Ureter (tissue), 1 donor: ENCODE measurements around the gene INTS14. TPM values are rescaled to one million over a fixed set of nuclear protein-coding genes. Genes with fewer than 3 reads are reported as not detected.
"Not testable (repeated sequence)": the region's sequence is repeated elsewhere in the genome, so short reads cannot be mapped to it uniquely, and the experiment has no call there.

ENCODE experiments used
- DNase-seq: peaks from one replicate; pipeline ENCODE4 v3.0.0-alpha.2; 2020; ENCODE audit warnings: low spot score
- total RNA-seq: library from RNA; stranded (reverse); gene quantifications from one replicate; pipeline ENCODE4 v1.2.4, GENCODE V29; 2023
- donor health status: DM: yes; HTN: yes; CAD: no.

INTS14 gene
- total RNA-seq, 1 donor from 2014 or later, result 57.2 TPM

GRCh38 chr15:65578904-65579728 lies 31.8 kb downstream of the INTS14 start:
- no peak for DNase-seq

GRCh38 chr15:65577129-65577996 lies 33.6 kb downstream of the INTS14 start:
- no peak for DNase-seq

- DNase-seq, result no peak
Observed at GRCh38 chr15:65576664-65577063, 34.3 kb downstream of the INTS14 start.

GRCh38 chr15:65571971-65572370 lies 39.0 kb downstream of the INTS14 start:
- no peak for DNase-seq

GRCh38 chr15:65569728-65570127 lies 41.2 kb downstream of the INTS14 start:
- no peak for DNase-seq

- DNase-seq, result peak; percentile 66
Observed at GRCh38 chr15:65561934-65562333, 49.0 kb downstream of the INTS14 start.

- no peak for DNase-seq
Observed at GRCh38 chr15:65559941-65560340, 51.0 kb downstream of the INTS14 start.

GRCh38 chr15:65558997-65559760 lies 51.8 kb downstream of the INTS14 start:
- no peak for DNase-seq

GRCh38 chr15:65558336-65558735 lies 52.6 kb downstream of the INTS14 start:
- DNase-seq, result no peak

GRCh38 chr15:65556622-65557021 lies 54.3 kb downstream of the INTS14 start:
- DNase-seq, result peak; percentile 56

- no peak for DNase-seq
Observed at GRCh38 chr15:65553691-65554090, 57.2 kb downstream of the INTS14 start.

- not testable (repeated sequence) for DNase-seq
Observed at GRCh38 chr15:65552851-65553250, 58.1 kb downstream of the INTS14 start.

GRCh38 chr15:65551183-65551582 lies 59.7 kb downstream of the INTS14 start:
- no peak for DNase-seq

- DNase-seq, result no peak
Observed at GRCh38 chr15:65550681-65551098, 60.2 kb downstream of the INTS14 start.

- DNase-seq, result not testable (repeated sequence)
Observed at GRCh38 chr15:65549288-65549687, 61.6 kb downstream of the INTS14 start.

- no peak for DNase-seq
Observed at GRCh38 chr15:65547841-65548240, 63.1 kb downstream of the INTS14 start.

- DNase-seq, result no peak
Observed at GRCh38 chr15:65541231-65541820, 69.6 kb downstream of the INTS14 start.

- no peak for DNase-seq
Observed at GRCh38 chr15:65540314-65540713, 70.6 kb downstream of the INTS14 start.

GRCh38 chr15:65535192-65535591 lies 75.7 kb downstream of the INTS14 start:
- DNase-seq, result no peak

- no peak for DNase-seq
Observed at GRCh38 chr15:65533057-65533756, 77.7 kb downstream of the INTS14 start.

GRCh38 chr15:65532738-65533051 lies 78.2 kb downstream of the INTS14 start:
- no peak for DNase-seq
